HepG2 (cell line): ENCODE data around the gene C1QTNF12. TPM values are rescaled to one million over a fixed set of nuclear protein-coding genes. Genes with fewer than 3 reads are reported as not detected.
A peak's percentile ranks its signal among the peaks of the same experiment; 100 is the strongest.

ENCODE experiments used
- AHR ChIP-seq: IDR thresholded peaks from 2 replicates; pipeline ENCODE4 v1.6.1; 2018; ENCODE audit warnings: missing genetic modification reagents, missing compliant biosample characterization
- AKAP8 ChIP-seq: sonication (generic); formaldehyde crosslinking; IDR thresholded peaks from 2 replicates; pipeline ENCODE4 v1.5.1; 2020; ENCODE audit warnings: mild to moderate bottlenecking, missing genetic modification reagents
- CC2D1A ChIP-seq: sonication (generic); formaldehyde crosslinking; IDR thresholded peaks from 2 replicates; pipeline ENCODE4 v1.8.1; 2023; ENCODE audit warnings: mild to moderate bottlenecking, missing genetic modification reagents
- CERS6 ChIP-seq: sonication (generic); formaldehyde crosslinking; IDR thresholded peaks from 2 replicates; pipeline ENCODE4 v1.5.0; 2020; ENCODE audit warnings: missing genetic modification reagents
- CREB1 ChIP-seq, 2 experiments: fragments of 450-650 bp in 1 of 2; IDR thresholded peaks; 2 replicates each; pipeline ENCODE4 v1.6.1; 2016 to 2017; ENCODE audit warnings: control low read depth in 1 of 2, mild to moderate bottlenecking in 1 of 2, missing compliant biosample characterization in 1 of 2, missing genetic modification characterization in 1 of 2
- CSRNP2 ChIP-seq: sonication (generic); formaldehyde crosslinking; conservative IDR thresholded peaks from 2 replicates; pipeline ENCODE4 v1.8.0; 2022; ENCODE audit warnings: low read depth, missing genetic modification reagents
- ETS1 ChIP-seq: sonication (generic); formaldehyde crosslinking; IDR thresholded peaks from 2 replicates; pipeline ENCODE4 v1.4.0; 2020; ENCODE audit warnings: missing genetic modification reagents
- EZH2 ChIP-seq: conservative IDR thresholded peaks from 2 replicates; pipeline ENCODE4 v1.6.1; 2012; ENCODE audit warnings: mild to moderate bottlenecking, low read depth, low read length, moderate library complexity
- FOXO4 ChIP-seq: sonication (generic); formaldehyde crosslinking; conservative IDR thresholded peaks from 2 replicates; pipeline ENCODE4 v1.8.1; 2023; ENCODE audit warnings: missing genetic modification reagents
- NFRKB ChIP-seq: fragments of 450-650 bp; IDR thresholded peaks from 2 replicates; pipeline ENCODE4 v1.6.1; 2017
- PTBP1 ChIP-seq: fragments of 200-400 bp; formaldehyde crosslinking; IDR thresholded peaks from 2 replicates; pipeline ENCODE4 v1.6.1; 2018; ENCODE audit warnings: low read length, low read depth; ENCODE audit not compliant: poor library complexity, severe bottlenecking
- RAD21 ChIP-seq: fragments of 450-650 bp; formaldehyde crosslinking; IDR thresholded peaks from 2 replicates; pipeline ENCODE4 v1.5.0; 2020; ENCODE audit warnings: mild to moderate bottlenecking
- TFE3 ChIP-seq: IDR thresholded peaks from 2 replicates; pipeline ENCODE4 v1.6.1; 2016
- TP53 ChIP-seq: sonication (generic); formaldehyde crosslinking; conservative IDR thresholded peaks from 2 replicates; pipeline ENCODE4 v1.4.0; 2020; ENCODE audit warnings: missing genetic modification reagents
- TRIM22 ChIP-seq: fragments of 450-650 bp; IDR thresholded peaks from 2 replicates; pipeline ENCODE4 v1.6.1; 2017
- ZBTB2 ChIP-seq: sonication (generic); formaldehyde crosslinking; IDR thresholded peaks from 2 replicates; pipeline ENCODE4 v1.8.0; 2022; ENCODE audit warnings: low read depth, missing genetic modification reagents
- ZBTB38 ChIP-seq: sonication (generic); formaldehyde crosslinking; IDR thresholded peaks from 2 replicates; pipeline ENCODE4 v1.5.1; 2020; ENCODE audit warnings: mild to moderate bottlenecking, missing genetic modification reagents
- ZNF543 ChIP-seq: sonication (generic); formaldehyde crosslinking; IDR thresholded peaks from 2 replicates; pipeline ENCODE4 v1.4.0; 2020; ENCODE audit warnings: mild to moderate bottlenecking, missing genetic modification reagents
- ZNF556 ChIP-seq: sonication (generic); formaldehyde crosslinking; IDR thresholded peaks from 2 replicates; pipeline ENCODE4 v1.4.0; 2020; ENCODE audit warnings: mild to moderate bottlenecking, missing genetic modification reagents, borderline replicate concordance
- ZSCAN20 ChIP-seq: sonication (generic); formaldehyde crosslinking; IDR thresholded peaks from 2 replicates; pipeline ENCODE4 v1.4.0; 2020; ENCODE audit warnings: missing genetic modification reagents, mild to moderate bottlenecking, borderline replicate concordance
- polyA plus RNA-seq, 8 experiments: library from polyadenylated mRNA; depleted of rRNA in 3 of 8; stranded (reverse) in 7 of 8; unstranded in 1 of 8; fragments of >200 nt; fragmentation: Illumina TruSeq in 4 of 8; extraction: Trizol in 4 of 8; gene quantifications; 2 replicates each; pipeline versions ENCODE4 v1.2.1 to v1.2.3, GENCODE V29; 2011 to 2016; ENCODE audit warnings: low read depth in 4 of 8, missing spikeins in 1 of 8, mixed read lengths in 1 of 8; ENCODE audit not compliant: insufficient read depth in 1 of 8
- total RNA-seq, 5 experiments: library from RNA; depleted of rRNA; stranded (reverse); fragments of >200 nt; fragmentation: Illumina TruSeq; extraction: Trizol; gene quantifications; 2 replicates each; pipeline ENCODE4 v1.2.3, GENCODE V29; 2016; ENCODE audit warnings: low read depth in 1 of 5

C1QTNF12 gene
- total and polyA plus RNA-seq, 2 of the 13 experiments (the other 11 are each of a cell fraction or from before 2014, with no cell fraction given), result 0.18 to 0.64 TPM

- no peak for TF ChIP-seq TP53
- 0 out of 2 replicates have a peak, but pooled peaks have one; percentile 38 for TF ChIP-seq ZBTB2 (CRISPR knock-in tag)
- TF ChIP-seq FOXO4 (CRISPR knock-in tag), result 0 out of 2 replicates have a peak, but pooled peaks have one; percentile 69
- no peak for TF ChIP-seq ETS1
- TF ChIP-seq ZNF556 (CRISPR knock-in tag), result no peak
- no peak for TF ChIP-seq AKAP8 (CRISPR knock-in tag)
- no peak; the same call in 1 of the 2 replicates for TF ChIP-seq CSRNP2 (CRISPR knock-in tag)
- TF ChIP-seq ZBTB38, result peak; percentile 1; the same call in 1 of the 2 replicates
- no peak for TF ChIP-seq CREB1 (IDR thresholded peaks at IDR 0.05)
- TF ChIP-seq CREB1 (CRISPR knock-in tag; IDR thresholded peaks at IDR 0.05), result no peak
- TF ChIP-seq TFE3 (CRISPR knock-in tag), result no peak
- no peak for TF ChIP-seq PTBP1
- TF ChIP-seq CC2D1A, result no peak
- no peak for TF ChIP-seq ZSCAN20
- no peak for TF ChIP-seq ZNF543
- TF ChIP-seq TRIM22, result no peak
- no peak for TF ChIP-seq AHR (CRISPR knock-in tag)
- TF ChIP-seq EZH2, result no peak
- TF ChIP-seq CERS6, result no peak
- TF ChIP-seq NFRKB, result no peak
- TF ChIP-seq RAD21 (CRISPR knock-in tag), result peak; percentile 45; the same call in 1 of the 2 replicates
Measured at GRCh38 chr1:1232208-1232795, 14.2 kb downstream of the C1QTNF12 start, which contains the start of gene B3GALT6 (continued).
